Suppressor macrophage (primary cell): ENCODE data around the gene SCYL1.
A peak's percentile ranks its signal among the peaks of the same experiment; 100 is the strongest.

Experiments
- DNase-seq, 4 experiments: peaks; one replicate each; pipeline ENCODE4 v3.0.0-alpha.2; 2020 to 2022

SCYL1 gene

GRCh38 chr11:65571420-65571819 is 46.5 kb downstream of the SCYL1 start:
- no peak for DNase-seq

- DNase-seq, result peak in 1 of 4 experiments; percentile 23
Measured at GRCh38 chr11:65571940-65572339, 47.1 kb downstream of the SCYL1 start.

DNA sequence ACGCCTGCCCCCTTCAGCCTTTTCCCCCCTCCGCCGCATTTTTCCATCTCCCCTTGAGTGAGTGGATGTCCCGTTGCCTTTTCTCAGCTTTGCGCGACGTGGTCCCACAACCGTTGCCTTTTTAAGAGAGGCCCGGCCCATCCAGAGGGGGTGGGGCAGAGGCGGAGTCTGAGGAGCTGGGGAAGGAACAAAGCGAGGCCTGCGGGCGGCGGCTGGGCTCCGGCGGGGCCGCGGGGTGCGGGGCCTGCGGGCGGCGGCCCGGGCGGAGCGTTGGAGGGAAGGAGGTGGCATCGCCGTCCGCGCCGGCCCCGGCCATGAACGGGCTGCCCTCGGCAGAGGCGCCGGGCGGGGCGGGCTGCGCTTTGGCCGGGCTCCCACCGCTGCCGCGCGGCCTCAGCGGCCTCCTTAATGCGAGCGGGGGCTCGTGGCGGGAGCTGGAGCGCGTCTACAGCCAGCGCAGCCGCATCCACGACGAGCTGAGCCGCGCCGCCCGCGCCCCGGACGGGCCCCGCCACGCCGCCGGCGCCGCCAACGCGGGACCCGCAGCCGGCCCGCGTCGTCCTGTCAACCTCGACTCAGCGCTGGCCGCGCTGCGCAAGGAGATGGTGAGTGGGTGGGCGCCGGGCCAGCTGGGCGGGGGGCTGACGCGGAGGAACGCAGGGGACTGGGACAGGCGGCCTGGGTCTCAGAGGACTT is 47.6 kb downstream of the SCYL1 start, which contains the start of gene FAM89B:
Gene FAM89B (plus strand): TSS at position 183 of the 696 bp plus-strand sequence. CDS start 132 bp downstream, at position 315.
- peak; percentile 86 to 95 (median 92) for DNase-seq

GRCh38 chr11:65573391-65574079 is 48.7 kb downstream of the SCYL1 start:
- DNase-seq, result no peak

DNA sequence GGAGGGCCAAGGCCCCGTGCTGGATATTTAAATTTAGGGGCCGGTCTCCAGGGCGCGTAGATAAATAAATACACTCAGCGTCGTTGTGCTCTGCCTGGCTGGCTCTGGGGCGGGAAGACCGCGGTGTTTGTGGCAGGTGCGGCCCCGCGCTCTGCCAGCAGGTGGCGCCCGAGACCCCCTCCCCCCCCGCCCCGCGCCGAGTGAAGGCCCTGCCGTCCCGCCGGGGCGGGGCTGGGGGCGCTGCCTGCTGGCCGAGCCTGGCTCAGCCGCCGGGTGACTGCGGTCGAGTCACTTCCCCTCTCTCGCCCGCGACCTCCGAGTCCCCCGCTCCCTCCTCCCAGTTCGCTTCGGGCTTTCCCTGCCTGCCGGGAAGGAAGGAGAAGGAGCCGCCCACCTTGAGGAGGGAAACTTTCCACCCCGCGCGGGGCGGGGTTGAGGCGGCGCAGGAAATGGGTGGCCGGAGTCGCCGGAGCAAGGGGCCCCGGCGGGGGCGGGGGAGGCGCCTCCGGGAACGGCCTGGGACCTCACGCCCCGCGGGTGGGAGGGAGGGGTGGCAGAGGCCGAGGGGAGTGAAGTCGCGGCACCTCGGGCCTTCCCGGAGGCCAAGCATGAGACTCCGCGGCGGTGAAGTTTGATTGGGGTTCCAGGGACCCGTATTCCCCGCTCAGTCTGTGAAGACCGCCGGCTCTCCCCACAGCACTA is 49.4 kb downstream of the SCYL1 start:
- DNase-seq, result peak; percentile 98 to 99 (median 99)

GRCh38 chr11:65574811-65575567 is 50.1 kb downstream of the SCYL1 start:
- peak in 2 of 4 experiments; percentile 24 to 39 for DNase-seq

GRCh38 chr11:65575568-65576231 is 50.8 kb downstream of the SCYL1 start, which contains the start of gene EHBP1L1:
Gene EHBP1L1, plus strand, starts transcription at chr11:65576053. Its CDS starts 250 bp downstream, at chr11:65576303.
- DNase-seq, result peak; percentile 77 to 95 (median 92)

- peak; percentile 40 to 79 (median 70) for DNase-seq
Measured at GRCh38 chr11:65576232-65576866, 51.5 kb downstream of the SCYL1 start.

DNA sequence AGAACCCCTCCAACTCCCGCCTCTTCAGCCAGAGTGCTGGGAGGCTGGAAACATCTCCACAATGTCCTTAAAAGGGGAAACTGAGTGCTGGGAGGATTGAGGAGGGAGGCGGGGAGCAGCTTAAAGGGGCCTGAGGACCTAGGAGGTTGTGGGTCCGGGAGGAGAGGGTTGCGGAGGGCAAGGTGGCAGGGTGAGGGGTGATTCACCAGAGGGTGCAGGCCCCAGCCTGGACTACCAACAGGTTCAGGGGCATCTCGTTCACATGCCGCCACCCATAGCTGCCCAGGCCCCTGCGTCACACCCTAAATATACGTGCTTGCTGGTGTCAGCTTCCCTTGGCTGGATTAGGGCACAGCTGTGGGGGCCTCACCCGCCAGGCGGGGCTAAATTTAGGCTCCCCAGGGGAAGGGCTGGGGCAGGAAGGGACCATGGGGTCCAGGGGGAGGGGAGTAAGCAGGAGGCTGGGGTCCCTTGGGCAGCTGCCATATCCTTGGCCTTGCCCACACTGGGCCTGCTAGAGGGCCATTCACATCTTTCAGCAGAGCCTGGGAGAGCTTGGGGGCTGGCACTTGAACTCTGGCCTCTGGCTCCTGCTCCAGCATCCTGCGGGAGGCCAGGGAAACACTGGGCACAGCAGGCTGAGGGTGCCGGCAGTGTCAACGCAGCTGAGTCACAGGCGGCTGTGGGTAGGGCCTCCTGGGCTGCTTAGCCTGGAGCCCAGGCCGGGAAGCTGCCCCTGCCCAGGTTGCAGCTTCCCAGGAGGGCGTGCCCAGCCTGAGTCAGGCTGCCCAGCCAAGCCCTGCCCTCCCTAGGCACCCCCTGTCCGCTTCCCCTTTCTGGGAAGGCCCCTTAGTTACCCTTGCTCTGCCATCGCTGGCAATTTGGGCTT is 52.2 kb downstream of the SCYL1 start:
- peak; percentile 92 to 96 (median 94) for DNase-seq

- DNase-seq, result no peak
Measured at GRCh38 chr11:65577756-65578109, 52.9 kb downstream of the SCYL1 start.

- DNase-seq, result no peak
Measured at GRCh38 chr11:65578134-65578533, 53.3 kb downstream of the SCYL1 start.

- no peak for DNase-seq
Measured at GRCh38 chr11:65578667-65579066, 53.8 kb downstream of the SCYL1 start.

- no peak for DNase-seq
Measured at GRCh38 chr11:65579291-65579690, 54.4 kb downstream of the SCYL1 start.

DNA sequence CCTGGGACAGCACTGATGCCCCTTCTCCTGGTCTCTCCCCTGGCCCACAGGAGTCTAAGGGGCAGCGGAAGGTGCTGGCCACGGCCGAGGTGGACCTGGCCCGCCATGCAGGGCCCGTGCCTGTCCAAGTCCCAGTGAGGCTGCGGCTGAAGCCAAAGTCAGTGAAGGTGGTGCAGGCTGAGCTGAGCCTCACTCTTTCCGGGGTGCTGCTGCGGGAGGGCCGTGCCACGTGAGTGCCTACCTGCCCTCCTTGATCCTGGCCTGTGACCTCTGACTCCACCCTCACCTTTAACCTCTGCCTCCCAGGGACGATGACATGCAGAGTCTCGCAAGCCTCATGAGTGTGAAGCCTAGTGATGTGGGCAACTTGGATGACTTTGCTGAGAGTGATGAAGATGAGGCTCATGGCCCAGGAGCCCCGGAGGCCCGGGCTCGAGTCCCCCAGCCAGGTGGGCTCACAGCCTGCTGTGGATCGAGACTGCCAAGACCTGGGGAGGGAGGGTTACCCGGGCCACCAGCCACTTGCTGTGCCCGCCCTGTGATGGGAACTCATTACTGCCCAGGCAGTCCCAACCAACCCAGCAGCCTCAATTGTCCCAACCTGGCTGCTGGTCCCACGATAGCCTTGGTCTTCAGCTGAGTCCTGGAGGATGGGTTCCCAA is 55.3 kb downstream of the SCYL1 start:
- no peak for DNase-seq

GRCh38 chr11:65580756-65581155 is 55.9 kb downstream of the SCYL1 start:
- no peak for DNase-seq

DNA sequence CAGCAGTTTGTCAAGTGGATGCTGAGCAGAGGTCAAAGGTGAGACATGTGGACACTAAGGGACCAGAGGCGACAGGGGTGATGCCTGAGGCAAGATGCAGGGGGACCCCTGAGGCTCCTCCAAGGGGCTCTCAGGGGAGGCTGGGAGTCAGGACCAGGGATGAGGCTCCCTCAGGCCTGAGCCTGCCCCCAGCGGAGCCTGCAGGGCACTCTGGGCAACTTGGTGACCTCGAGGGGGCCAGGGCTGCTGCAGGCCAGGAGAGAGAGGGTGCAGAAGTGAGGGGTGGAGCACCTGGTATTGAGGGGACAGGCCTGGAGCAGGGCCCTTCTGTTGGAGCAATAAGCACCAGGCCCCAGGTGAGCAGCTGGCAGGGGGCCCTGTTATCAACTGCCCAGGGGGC is 57.0 kb downstream of the SCYL1 start:
- no peak for DNase-seq

DNA sequence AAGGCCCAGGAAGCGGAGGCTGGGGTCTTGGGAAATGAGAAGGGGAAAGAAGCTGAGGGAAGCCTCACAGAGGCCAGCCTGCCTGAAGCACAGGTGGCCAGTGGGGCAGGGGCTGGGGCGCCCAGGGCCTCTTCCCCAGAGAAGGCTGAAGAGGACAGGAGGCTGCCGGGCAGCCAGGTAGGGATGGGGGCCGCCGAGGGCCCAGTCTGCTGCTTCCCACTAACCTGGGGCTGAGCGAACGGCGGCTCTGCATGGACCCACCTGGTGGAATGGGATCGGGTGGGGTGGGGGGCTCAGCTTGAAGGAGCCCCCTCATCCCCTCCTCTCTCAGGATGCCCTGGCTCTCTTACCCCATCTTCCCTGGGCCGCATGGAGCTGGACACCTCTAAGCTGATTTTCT is 58.7 kb downstream of the SCYL1 start:
- no peak for DNase-seq

DNA sequence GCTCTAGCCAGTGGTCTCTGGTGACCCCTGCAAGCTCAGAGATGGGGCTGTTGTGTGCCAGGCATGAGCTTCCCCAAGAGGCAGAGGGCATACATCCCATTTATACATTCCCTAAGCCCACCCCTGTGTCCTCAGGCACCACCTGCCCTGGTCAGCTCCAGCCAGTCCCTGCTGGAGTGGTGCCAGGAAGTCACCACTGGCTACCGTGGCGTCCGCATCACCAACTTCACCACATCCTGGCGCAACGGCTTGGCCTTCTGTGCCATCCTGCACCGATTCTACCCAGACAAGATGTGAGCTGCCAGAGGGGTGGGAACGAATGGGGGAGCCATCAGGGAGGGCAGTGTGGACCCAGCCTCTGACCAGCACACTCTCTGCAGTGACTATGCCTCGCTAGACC is 59.2 kb downstream of the SCYL1 start:
- DNase-seq, result no peak

- no peak for DNase-seq
Measured at GRCh38 chr11:65584723-65585171, 59.9 kb downstream of the SCYL1 start.
